ENCODE results near the gene BLM.
"Not testable (repeated sequence)": the region's sequence is repeated elsewhere in the genome, so short reads cannot be mapped to it uniquely, and the experiment has no call there.

BLM gene

GRCh38 chr15:90840157-90840855 lies 123.2 kb downstream of the BLM start:
- in situ Hi-C loops (cut with MboI; ENCODE audit: low sequenced_read_pairs), result no loop called here

- in situ Hi-C loops (cut with MboI; ENCODE audit: low sequenced_read_pairs), result no loop called here
Observed at GRCh38 chr15:90840954-90841353, 123.8 kb downstream of the BLM start.

GRCh38 chr15:90844696-90845095 lies 127.5 kb downstream of the BLM start:
- in situ Hi-C loops (cut with MboI; ENCODE audit: low sequenced_read_pairs), result no loop called here

- in situ Hi-C loops (cut with MboI; ENCODE audit: low sequenced_read_pairs), result no loop called here
Observed at GRCh38 chr15:90845201-90845949, 128.2 kb downstream of the BLM start.

DNA sequence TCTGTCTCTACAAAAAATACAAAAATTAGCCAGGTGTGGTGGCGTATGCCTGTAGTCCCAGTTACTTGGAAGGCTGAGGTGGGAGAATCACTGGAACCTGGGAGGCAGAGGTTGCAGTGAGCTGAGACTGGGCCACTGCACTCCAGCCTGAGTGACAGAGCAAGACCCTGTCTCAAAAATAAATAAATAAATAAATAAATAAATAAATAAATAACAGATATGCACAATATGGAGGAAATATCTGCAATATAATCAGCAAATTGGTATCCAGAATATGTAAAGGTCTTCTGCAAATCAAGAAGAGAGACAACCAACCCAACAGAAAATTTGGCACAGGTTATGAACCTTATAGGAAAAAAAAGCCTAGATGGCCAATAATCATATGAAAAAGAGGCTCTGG lies 132.3 kb downstream of the BLM start:
- in situ Hi-C loops (cut with MboI; ENCODE audit: low sequenced_read_pairs), result not testable (repeated sequence)

- in situ Hi-C loops (cut with MboI; ENCODE audit: low sequenced_read_pairs), result no loop called here
Observed at GRCh38 chr15:90851114-90851513, 134.0 kb downstream of the BLM start.

- in situ Hi-C loops (cut with MboI; ENCODE audit: low sequenced_read_pairs), result no loop called here
Observed at GRCh38 chr15:90851940-90852339, 134.8 kb downstream of the BLM start.

- in situ Hi-C loops (cut with MboI; ENCODE audit: low sequenced_read_pairs), result no loop called here
Observed at GRCh38 chr15:90855139-90855538, 138.0 kb downstream of the BLM start.

- in situ Hi-C loops (cut with MboI; ENCODE audit: low sequenced_read_pairs), result no loop called here
Observed at GRCh38 chr15:90857337-90857736, 140.2 kb downstream of the BLM start.

GRCh38 chr15:90857883-90858443 lies 140.8 kb downstream of the BLM start:
- in situ Hi-C loops (cut with MboI; ENCODE audit: low sequenced_read_pairs), result no loop called here

GRCh38 chr15:90859234-90860131 lies 142.3 kb downstream of the BLM start:
- in situ Hi-C loops (cut with MboI; ENCODE audit: low sequenced_read_pairs), result no loop called here

GRCh38 chr15:90860450-90860849 lies 143.3 kb downstream of the BLM start:
- in situ Hi-C loops (cut with MboI; ENCODE audit: low sequenced_read_pairs), result no loop called here

GRCh38 chr15:90860942-90861675 lies 144.0 kb downstream of the BLM start:
- in situ Hi-C loops (cut with MboI; ENCODE audit: low sequenced_read_pairs), result no loop called here

DNA sequence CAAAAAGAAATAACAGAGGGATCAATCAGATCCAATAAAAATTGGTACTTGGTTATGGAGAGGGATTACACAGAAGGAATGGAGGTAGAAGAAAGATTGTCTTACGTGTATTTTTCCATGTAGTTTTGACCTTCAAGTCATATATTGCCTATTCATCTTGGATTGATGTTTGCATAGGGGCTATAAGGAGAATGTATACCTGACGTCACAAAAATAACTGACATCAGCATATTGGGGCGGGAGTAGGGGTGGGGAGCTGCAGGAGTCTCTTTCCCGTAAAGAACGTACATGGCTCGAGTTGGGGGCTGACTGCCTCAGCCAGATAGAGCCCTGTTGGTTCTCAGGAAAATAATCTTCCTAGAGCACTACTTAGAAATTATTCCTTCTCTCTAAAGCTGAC lies 145.3 kb downstream of the BLM start:
- in situ Hi-C loops (cut with MboI; ENCODE audit: low sequenced_read_pairs), result no loop called here

GRCh38 chr15:90862964-90863778 lies 146.0 kb downstream of the BLM start:
- in situ Hi-C loops (cut with MboI; ENCODE audit: low sequenced_read_pairs), result no loop called here

GRCh38 chr15:90863987-90864386 lies 146.8 kb downstream of the BLM start:
- in situ Hi-C loops (cut with MboI; ENCODE audit: low sequenced_read_pairs), result no loop called here

GRCh38 chr15:90864507-90864906 lies 147.4 kb downstream of the BLM start:
- in situ Hi-C loops (cut with MboI; ENCODE audit: low sequenced_read_pairs), result no loop called here

- in situ Hi-C loops (cut with MboI; ENCODE audit: low sequenced_read_pairs), result no loop called here
Observed at GRCh38 chr15:90865702-90866101, 148.6 kb downstream of the BLM start.
